Karpas-422 (cell line): ENCODE data around the gene MED15. TPM values are rescaled to one million over a fixed set of nuclear protein-coding genes. Genes with fewer than 3 reads are reported as not detected.

Experiments used
- DNase-seq: peaks from one replicate; pipeline ENCODE4 v3.0.0-alpha.2; 2015
- H2AFZ ChIP-seq: fragments of 200-600 bp; sonication (generic); 2 replicates; pipeline ENCODE4 v1.6.1; 2014; ENCODE audit warnings: antibody characterized with exemption, low read length, mixed read lengths
- H3K27ac ChIP-seq: fragments of 200-600 bp; sonication (generic); 2 replicates; pipeline ENCODE4 v1.5.1; 2014; ENCODE audit warnings: mild to moderate bottlenecking, low read length, moderate library complexity
- H3K27me3 ChIP-seq: fragments of 200-600 bp; sonication (generic); 2 replicates; pipeline ENCODE4 v1.6.1; 2014; ENCODE audit warnings: low read length, mixed read lengths
- H3K36me3 ChIP-seq: fragments of 200-600 bp; sonication (generic); 2 replicates; pipeline ENCODE4 v1.6.1; 2014; ENCODE audit warnings: low read length, mixed read lengths; ENCODE audit not compliant: insufficient read depth
- H3K4me1 ChIP-seq: fragments of 200-600 bp; sonication (generic); 2 replicates; pipeline ENCODE4 v1.6.1; 2014; ENCODE audit warnings: mild to moderate bottlenecking, low read length, mixed read lengths
- H3K4me2 ChIP-seq: fragments of 200-600 bp; sonication (generic); 2 replicates; pipeline ENCODE4 v1.6.1; 2014; ENCODE audit warnings: low read length, low read depth, mild to moderate bottlenecking; ENCODE audit not compliant: poor library complexity, severe bottlenecking
- H3K4me3 ChIP-seq: fragments of 200-600 bp; sonication (generic); 2 replicates; pipeline ENCODE4 v1.5.1; 2014; ENCODE audit warnings: mild to moderate bottlenecking, antibody characterized with exemption, low read length, mixed read lengths
- H3K79me2 ChIP-seq: fragments of 200-600 bp; sonication (generic); 2 replicates; pipeline ENCODE4 v1.6.1; 2014; ENCODE audit warnings: mild to moderate bottlenecking, low read length, mixed read lengths
- H3K9ac ChIP-seq: fragments of 200-600 bp; sonication (generic); 2 replicates; pipeline ENCODE4 v1.6.0; 2014; ENCODE audit warnings: low read length
- H3K9me2 ChIP-seq: fragments of 200-600 bp; sonication (generic), shearing (Covaris generic); replicated peaks from 2 replicates; pipeline ENCODE4 v1.6.0; 2014; ENCODE audit warnings: mild to moderate bottlenecking, low read length, moderate library complexity; ENCODE audit not compliant: insufficient read depth
- H3K9me3 ChIP-seq: fragments of 300-700, 200-600 bp; sonication (generic); 2 replicates; pipeline ENCODE4 v1.6.1; 2014; ENCODE audit warnings: low read length, mixed read lengths
- H4K20me1 ChIP-seq: fragments of 200-600 bp; sonication (generic); 2 replicates; pipeline ENCODE4 v1.6.1; 2014; ENCODE audit warnings: mild to moderate bottlenecking, antibody characterized with exemption, low read length, low read depth; ENCODE audit not compliant: insufficient read depth
- total RNA-seq: library from RNA; depleted of rRNA; stranded (reverse); fragments of >200 nt; shearing (Covaris generic); gene quantifications from 2 replicates; pipeline ENCODE4 v1.2.3, GENCODE V29; 2014; ENCODE audit warnings: low replicate concordance

MED15 gene
- total RNA-seq, 1 experiment from 2014 or later: 36.9 TPM

DNA sequence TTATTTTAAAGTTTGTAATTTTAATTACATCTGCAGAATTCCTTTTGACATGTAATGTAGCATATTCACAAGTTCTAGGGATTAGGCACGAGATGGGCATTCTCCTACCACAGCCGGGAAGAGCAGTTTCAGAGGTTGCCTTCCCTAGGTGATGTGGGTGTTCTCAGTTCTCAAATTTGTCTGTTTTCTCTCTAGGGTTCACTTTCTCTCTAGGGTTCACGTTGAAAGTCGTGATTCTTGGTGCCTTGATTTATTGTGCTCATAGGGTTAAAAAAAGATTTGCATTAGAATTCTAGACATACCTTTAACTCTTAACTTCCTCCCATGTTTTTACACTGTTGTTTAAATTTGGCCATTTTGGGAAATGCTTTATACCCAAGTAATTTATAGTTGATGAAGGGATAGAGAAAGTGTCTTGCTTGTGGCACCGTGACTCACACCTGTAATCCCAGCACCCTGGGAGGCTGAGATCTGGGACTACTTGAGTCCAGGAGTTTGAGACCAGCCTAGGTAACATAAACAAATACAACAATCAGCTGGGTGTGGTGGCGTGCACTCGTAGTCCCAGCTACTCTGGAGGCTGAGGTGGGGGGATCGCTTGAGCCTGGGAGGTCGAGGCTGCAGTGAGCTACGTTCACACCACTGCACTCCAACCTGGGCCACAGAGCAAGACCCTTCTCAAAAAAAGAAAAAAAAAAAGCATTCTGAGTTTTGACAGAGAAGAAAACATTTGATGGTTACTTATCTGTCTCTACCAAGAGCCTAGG is 3.6 kb downstream of the MED15 start:
- H3K9me2 ChIP-seq: no peaks in the 10 kb centered on the region
- 0 out of 2 replicates have a peak, but pooled peaks cover 5% of the 10 kb centered on the region for H3K36me3 ChIP-seq
- H4K20me1 ChIP-seq: peaks cover 37% of the 10 kb centered on the region
- H3K27ac ChIP-seq: no peak overlapping the region
- peaks cover 36% of the 10 kb centered on the region for H3K4me1 ChIP-seq
- DNase-seq: no peak
- H3K4me3 ChIP-seq: no peak overlapping the region
- H3K9me3 ChIP-seq: no peaks in the 10 kb centered on the region
- H2AFZ ChIP-seq: no peak overlapping the region
- no peaks in the 10 kb centered on the region for H3K27me3 ChIP-seq
- no peak overlapping the region for H3K9ac ChIP-seq
- H3K79me2 ChIP-seq: peaks cover 87% of the 10 kb centered on the region
- H3K4me2 ChIP-seq: peak overlapping the region; percentile 94

DNA sequence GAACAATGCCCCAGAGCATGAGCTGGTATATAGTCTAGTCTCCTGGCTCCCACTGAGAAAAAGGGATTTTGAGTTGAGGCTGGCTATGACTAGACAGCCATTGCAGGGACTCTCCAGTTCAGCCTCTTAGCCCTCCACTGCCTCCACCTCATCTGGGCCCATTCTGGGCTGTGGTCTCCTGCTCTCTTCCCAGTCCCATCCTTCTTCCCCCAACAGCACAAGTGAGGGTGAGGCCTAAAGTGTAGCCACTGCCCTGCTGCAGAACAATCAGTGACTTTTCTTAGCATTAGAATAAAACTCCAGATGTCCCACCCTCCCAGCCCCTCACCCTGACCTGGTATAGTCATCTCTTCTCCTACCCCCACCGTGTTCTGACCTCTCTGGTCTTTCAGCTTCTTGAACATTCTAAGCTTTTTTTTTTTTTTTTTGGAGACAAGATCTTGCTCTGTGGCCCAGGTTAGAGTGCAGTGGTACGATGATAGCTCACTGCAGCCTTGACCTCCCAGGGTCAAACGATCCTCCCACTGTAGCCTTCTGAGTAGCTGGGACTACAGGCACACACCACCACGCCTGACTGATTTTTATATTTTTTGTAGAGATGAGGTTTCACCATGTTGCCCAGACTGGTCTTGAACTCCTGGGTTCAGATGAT is 4.3 kb downstream of the MED15 start:
- no peak overlapping the region for H3K4me2 ChIP-seq
- H3K9me2 ChIP-seq: no peaks in the 10 kb centered on the region
- H3K4me1 ChIP-seq: peaks cover 35% of the 10 kb centered on the region
- H3K4me3 ChIP-seq: no peak overlapping the region
- no peaks in the 10 kb centered on the region for H3K27me3 ChIP-seq
- H3K27ac ChIP-seq: no peak overlapping the region
- peaks cover 92% of the 10 kb centered on the region for H3K79me2 ChIP-seq
- H4K20me1 ChIP-seq: peaks cover 40% of the 10 kb centered on the region
- H3K9ac ChIP-seq: no peak overlapping the region
- no peaks in the 10 kb centered on the region for H3K9me3 ChIP-seq
- H2AFZ ChIP-seq: no peak overlapping the region
- DNase-seq: no peak
- H3K36me3 ChIP-seq: 0 out of 2 replicates have a peak, but pooled peaks cover 5% of the 10 kb centered on the region

DNA sequence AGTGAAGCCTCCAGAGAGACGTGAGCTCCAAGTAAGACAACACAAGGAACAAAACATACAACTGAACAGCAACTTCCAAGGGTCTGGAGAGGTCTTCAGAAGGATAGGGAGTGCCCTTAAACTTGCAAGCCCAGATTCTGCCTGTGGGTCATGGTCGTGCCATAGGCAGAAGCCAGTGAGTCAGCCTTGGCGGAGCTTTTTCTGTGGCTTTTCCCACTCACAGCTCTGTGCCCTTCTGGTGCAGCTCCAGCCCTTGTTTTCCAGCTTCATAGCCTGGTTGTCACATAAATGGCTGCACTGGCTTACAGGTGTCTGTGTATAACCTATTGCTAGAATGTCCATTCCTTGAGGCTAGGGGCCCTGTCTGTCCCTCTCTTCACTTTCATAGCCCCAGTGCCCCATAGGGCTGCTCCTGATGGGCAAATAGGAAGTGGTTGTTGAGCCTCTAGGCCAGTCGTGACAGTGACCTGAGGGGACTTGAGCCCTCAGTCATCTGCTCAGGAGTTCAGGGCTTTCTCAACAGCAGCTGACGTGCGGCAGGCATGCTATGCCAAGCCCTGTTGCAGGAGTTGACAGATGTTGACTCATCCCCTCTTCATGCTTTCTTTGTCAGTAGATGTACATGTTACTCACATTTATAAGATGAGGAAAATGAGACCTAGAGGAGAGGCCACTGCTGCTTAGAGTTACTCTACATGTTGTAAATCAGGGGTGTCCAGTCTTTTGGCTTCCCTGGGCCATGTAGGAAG is 7.4 kb downstream of the MED15 start:
- peaks cover 96% of the 10 kb centered on the region for H3K79me2 ChIP-seq
- H3K36me3 ChIP-seq: peaks cover 8% of the 10 kb centered on the region; the same call in 1 of the 2 replicates
- H3K9me3 ChIP-seq: no peaks in the 10 kb centered on the region
- no peak overlapping the region for H2AFZ ChIP-seq
- H4K20me1 ChIP-seq: peaks cover 52% of the 10 kb centered on the region
- no peaks in the 10 kb centered on the region for H3K9me2 ChIP-seq
- H3K4me1 ChIP-seq: peaks cover 18% of the 10 kb centered on the region
- H3K9ac ChIP-seq: no peak overlapping the region
- DNase-seq: no peak
- H3K4me2 ChIP-seq: no peak overlapping the region
- H3K4me3 ChIP-seq: no peak overlapping the region
- no peak overlapping the region for H3K27ac ChIP-seq
- H3K27me3 ChIP-seq: no peaks in the 10 kb centered on the region

DNA sequence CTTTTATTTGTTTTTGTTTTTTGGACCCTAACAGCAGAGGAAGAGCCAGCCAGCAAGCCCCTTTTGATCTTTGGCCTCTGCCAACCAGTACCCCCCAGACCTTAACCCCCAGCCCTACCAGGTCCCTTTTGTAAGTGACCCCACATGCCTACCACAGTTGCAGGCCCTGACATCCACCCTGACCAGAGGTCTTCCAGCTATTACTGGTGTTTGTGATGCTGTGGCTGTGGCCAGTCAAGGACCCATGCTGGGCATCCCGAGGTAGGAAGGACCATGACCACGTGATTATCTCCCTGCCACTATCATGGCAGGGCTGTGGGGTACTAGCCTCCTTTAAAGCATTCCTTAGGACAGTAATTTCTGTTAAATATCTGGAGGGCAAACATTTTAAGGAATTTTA is 9.0 kb downstream of the MED15 start:
- Histone ChIP-seq H3K4me1 (peaks cover 2% of the 10 kb centered on the region; the same call in 1 of the 2 replicates), H3K4me3 (no peak overlapping the region), H4K20me1 (peaks cover 36% of the 10 kb centered on the region), H3K9ac (no peak overlapping the region), H3K79me2 (peaks cover 90% of the 10 kb centered on the region), H2AFZ (no peak overlapping the region), H3K4me2 (no peak overlapping the region), H3K9me3 (no peaks in the 10 kb centered on the region), H3K27ac (no peak overlapping the region), H3K36me3 (peaks cover 12% of the 10 kb centered on the region), H3K9me2 (no peaks in the 10 kb centered on the region), H3K27me3 (no peaks in the 10 kb centered on the region)
- DNase-seq: no peak

DNA sequence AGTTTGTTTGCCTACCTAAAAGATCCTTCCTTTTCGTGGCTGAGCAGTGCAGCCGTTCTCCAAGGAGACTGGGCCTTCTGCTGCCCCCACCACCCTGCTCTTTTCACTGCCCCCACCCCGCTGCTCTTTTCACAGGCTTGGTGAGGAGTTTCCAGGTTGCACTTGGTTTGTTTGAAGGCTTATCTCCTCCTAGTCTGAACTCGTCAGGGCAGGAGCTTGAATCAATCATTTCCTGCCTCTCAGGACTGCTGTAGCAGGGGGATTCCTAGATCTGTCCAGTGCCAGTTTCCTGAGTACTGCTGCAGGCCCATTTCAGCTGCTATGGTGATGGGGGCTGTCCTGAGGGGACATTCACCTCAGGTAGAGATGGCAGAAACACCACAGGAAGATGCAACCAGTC is 10.0 kb downstream of the MED15 start:
- no peaks in the 10 kb centered on the region for H3K27me3 ChIP-seq
- H3K36me3 ChIP-seq: peaks cover 12% of the 10 kb centered on the region
- peaks cover 39% of the 10 kb centered on the region for H4K20me1 ChIP-seq
- H3K79me2 ChIP-seq: peaks cover 89% of the 10 kb centered on the region
- no peak overlapping the region for H3K4me3 ChIP-seq
- H3K9ac ChIP-seq: no peak overlapping the region
- no peaks in the 10 kb centered on the region for H3K9me3 ChIP-seq
- no peaks in the 10 kb centered on the region for H3K9me2 ChIP-seq
- H3K4me1 ChIP-seq: no peaks in the 10 kb centered on the region; the same call in 1 of the 2 replicates
- H3K4me2 ChIP-seq: no peak overlapping the region
- H2AFZ ChIP-seq: no peak overlapping the region
- no peak overlapping the region for H3K27ac ChIP-seq
- no peak for DNase-seq

DNA sequence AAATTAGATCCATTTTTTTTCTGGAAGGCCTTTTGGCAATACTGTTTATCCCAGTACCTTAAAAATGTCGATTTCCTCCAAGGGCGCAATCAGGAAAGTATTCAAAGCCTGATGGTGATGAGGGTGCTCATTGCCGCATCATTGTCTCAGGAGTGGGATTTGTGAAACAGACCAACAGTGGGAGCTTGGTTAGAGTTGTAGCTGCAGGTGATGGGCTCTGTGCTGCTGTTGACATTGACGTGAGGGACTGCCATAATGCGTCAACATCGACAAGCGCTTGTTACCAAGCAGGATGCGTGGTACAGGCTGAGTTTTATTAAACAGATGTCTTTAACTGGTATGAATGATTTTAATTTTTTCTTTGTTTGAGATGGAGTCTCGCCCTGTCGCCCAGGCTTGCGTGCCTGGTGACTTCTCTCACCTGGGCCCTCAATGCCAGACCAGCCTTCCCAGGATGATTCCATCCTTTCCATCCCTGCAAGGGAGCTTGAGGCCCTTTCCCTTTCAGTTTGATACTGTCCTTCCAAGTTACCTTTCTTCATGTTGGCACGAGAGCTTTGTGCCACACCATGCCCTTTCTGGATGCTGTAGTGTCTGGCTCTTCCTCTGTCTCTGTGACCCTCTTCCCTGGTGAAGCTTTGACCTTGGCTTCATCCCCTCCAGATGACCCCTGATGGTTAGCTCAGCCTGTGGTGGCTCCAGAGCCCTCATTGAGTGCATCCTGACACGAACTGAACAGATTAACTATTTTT is 10.6 kb downstream of the MED15 start:
- Histone ChIP-seq H3K9ac (no peak overlapping the region), H2AFZ (no peak overlapping the region), H3K27me3 (no peaks in the 10 kb centered on the region), H3K4me1 (peaks cover 3% of the 10 kb centered on the region; the same call in 1 of the 2 replicates), H3K27ac (no peak overlapping the region), H3K36me3 (peaks cover 12% of the 10 kb centered on the region), H4K20me1 (peaks cover 42% of the 10 kb centered on the region), H3K4me2 (no peak overlapping the region), H3K9me3 (no peaks in the 10 kb centered on the region), H3K4me3 (no peak overlapping the region), H3K79me2 (peaks cover 89% of the 10 kb centered on the region), H3K9me2 (no peaks in the 10 kb centered on the region)
- no peak for DNase-seq

DNA sequence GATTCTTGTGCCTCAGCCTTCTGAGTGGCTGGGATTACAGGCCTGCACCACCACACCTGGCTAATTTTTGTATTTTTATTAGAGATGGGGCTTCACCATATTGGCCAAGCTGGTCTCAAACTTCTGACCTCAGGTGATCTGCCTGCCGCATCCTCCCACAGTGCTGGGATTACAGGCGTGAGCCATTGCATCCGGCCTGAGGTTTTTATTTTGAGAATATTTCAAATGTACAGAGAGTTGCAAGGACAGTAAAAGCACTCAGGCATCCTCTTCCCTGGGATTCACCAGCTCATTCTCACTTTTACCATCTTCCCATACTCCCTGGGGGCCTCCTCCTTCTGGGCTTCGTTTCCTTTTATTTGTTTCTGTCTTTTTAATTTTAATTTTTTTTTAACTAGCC is 12.1 kb downstream of the MED15 start:
- DNase-seq: no peak
- H3K4me2 ChIP-seq: no peak overlapping the region
- peaks cover 54% of the 10 kb centered on the region for H4K20me1 ChIP-seq
- H3K79me2 ChIP-seq: peaks cover 89% of the 10 kb centered on the region
- no peak overlapping the region for H3K9ac ChIP-seq
- H2AFZ ChIP-seq: no peak overlapping the region
- no peaks in the 10 kb centered on the region for H3K9me3 ChIP-seq
- peaks cover 12% of the 10 kb centered on the region for H3K36me3 ChIP-seq
- no peak overlapping the region for H3K4me3 ChIP-seq
- H3K27me3 ChIP-seq: no peaks in the 10 kb centered on the region
- H3K9me2 ChIP-seq: no peaks in the 10 kb centered on the region
- no peak overlapping the region for H3K27ac ChIP-seq
- peaks cover 10% of the 10 kb centered on the region for H3K4me1 ChIP-seq
